ENCODE data around the gene NOTCH1. TPM values are rescaled to one million over a fixed set of nuclear protein-coding genes. Genes with fewer than 3 reads are reported as not detected.

Gene NOTCH1
- total RNA-seq, 4 donors from 2014 or later, result 19.6 to 35.4 (median 23.2) TPM

- H3K36me3 ChIP-seq, result peaks cover 63 to 76% of the 10 kb centered on the region in 2 donors
These were observed 40.1 kb downstream of the NOTCH1 start for GRCh38 chr9:136505406-136506403.

GRCh38 chr9:136504512-136505348, 41.1 kb downstream of the NOTCH1 start:
- DNase-seq, result no peak
- H3K27ac ChIP-seq, result no peak overlapping the region
- no peaks in the 10 kb centered on the region for H3K27me3 ChIP-seq
- H3K36me3 ChIP-seq, result peaks cover 71 to 86% of the 10 kb centered on the region in 2 donors
- no peaks in the 10 kb centered on the region for H3K4me1 ChIP-seq
- whole genome bisulfite sequencing, 2 donors, result 97% methylated on average over 28 to 54 of the region's 68 CpGs
- H3K4me3 ChIP-seq (replicated peaks in 1 of 3), result no peak overlapping the region
- H3K9me3 ChIP-seq, result no peaks in the 10 kb centered on the region
- intact Hi-C loops (cut with DNase I), result no loop called here
- TF ChIP-seq CTCF (IDR thresholded peaks at IDR 0.05), result no peak
- TF ChIP-seq POLR2A (IDR thresholded peaks at IDR 0.05), result no peak

More at GRCh38 chr9:136505406-136506403, 40.1 kb downstream of the NOTCH1 start:
- no peak for DNase-seq
- peaks cover 0 to 4% of the 10 kb centered on the region in 2 donors for H3K4me1 ChIP-seq
- H3K27ac ChIP-seq, result no peak overlapping the region
- TF ChIP-seq CTCF (IDR thresholded peaks at IDR 0.05) (no peak), POLR2A (IDR thresholded peaks at IDR 0.05) (no peak)
- H3K4me3 ChIP-seq (replicated peaks in 1 of 3), result no peak overlapping the region
- 91 to 92% methylated on average over 19 to 41 of the region's 51 CpGs for WGBS, 2 donors
- H3K9me3 ChIP-seq, result no peaks in the 10 kb centered on the region
- intact Hi-C loops (cut with DNase I), result no loop called here
- no peaks in the 10 kb centered on the region for H3K27me3 ChIP-seq

- H3K9me3 ChIP-seq, result no peaks in the 10 kb centered on the region
- no peak for TF ChIP-seq POLR2A (IDR thresholded peaks at IDR 0.05)
- TF ChIP-seq CTCF (IDR thresholded peaks at IDR 0.05), result no peak
- H3K4me3 ChIP-seq (replicated peaks in 1 of 3), result no peak overlapping the region
- H3K27me3 ChIP-seq, result no peaks in the 10 kb centered on the region
- DNase-seq, result no peak
- no peak overlapping the region for H3K27ac ChIP-seq
- intact Hi-C loops (cut with DNase I), result no loop called here
- 88 to 90% methylated on average over 12 to 33 of the region's 33 CpGs for WGBS, 2 donors
- H3K36me3 ChIP-seq, result peaks cover 70 to 87% of the 10 kb centered on the region in 2 donors
- H3K4me1 ChIP-seq, result no peaks in the 10 kb centered on the region
These were observed 42.8 kb downstream of the NOTCH1 start for GRCh38 chr9:136502940-136503550.

GRCh38 chr9:136502196-136502595, 43.7 kb downstream of the NOTCH1 start:
- H3K36me3 ChIP-seq, result peaks cover 70 to 80% of the 10 kb centered on the region in 2 donors
- H3K27ac ChIP-seq, result no peak overlapping the region
- DNase-seq, result no peak
- H3K4me1 ChIP-seq, result no peaks in the 10 kb centered on the region
- 86 to 96% methylated on average over 6 to 31 of the region's 38 CpGs for WGBS, 2 donors
- TF ChIP-seq POLR2A (IDR thresholded peaks at IDR 0.05) (no peak), CTCF (IDR thresholded peaks at IDR 0.05) (no peak)
- H3K27me3 ChIP-seq, result no peaks in the 10 kb centered on the region
- H3K4me3 ChIP-seq (replicated peaks in 1 of 3), result no peak overlapping the region
- intact Hi-C loops (cut with DNase I), result no loop called here
- no peaks in the 10 kb centered on the region for H3K9me3 ChIP-seq

Measured in thyroid gland (tissue), 4 donors.